Renal pelvis (tissue), 12 donors: ENCODE measurements around the gene CA10. TPM values are rescaled to one million over a fixed set of nuclear protein-coding genes. Genes with fewer than 3 reads are reported as not detected.

Experiments
- DNase-seq: peaks from one replicate; pipeline ENCODE4 v3.0.0-alpha.2; 2013
- long read RNA-seq, 16 experiments: transcript quantifications; one replicate each; lab custom pipeline, GENCODE V29; 2026
- polyA plus RNA-seq, 3 donors: library from polyadenylated mRNA; unstranded; fragments of 120-200 nt; gene quantifications; one replicate each; pipeline ENCODE4 v1.2.1, GENCODE V29; 2013; ENCODE audit not compliant: insufficient read length in 3 of 3

The CA10 gene
- polyA plus RNA-seq: 10 to 100 TPM in 2 of 3 donors, 1 to 10 TPM in 1; 8.6 to 12.4 (median 12.0) TPM
- long read RNA-seq, donor 1, partial matches to known transcripts: 0 of 2 reads
- long read RNA-seq, donor 1, other reads (novel, unspliced or antisense): 0 of 2 reads
- long read RNA-seq, donor 2, partial matches to known transcripts: 0 of 1 reads
- long read RNA-seq, donor 2, other reads (novel, unspliced or antisense): 0 of 1 reads
- long read RNA-seq, donor 3, partial matches to known transcripts: 0 of 4 reads
- long read RNA-seq, donor 3, other reads (novel, unspliced or antisense): 0 of 4 reads
- long read RNA-seq, donor 4, partial matches to known transcripts: 0 of 3 reads
- long read RNA-seq, donor 4, other reads (novel, unspliced or antisense): 0 of 3 reads
- long read RNA-seq, donor 5, partial matches to known transcripts: 0 of 2 reads
- long read RNA-seq, donor 5, other reads (novel, unspliced or antisense): 0 of 2 reads
- long read RNA-seq, donor 6, partial matches to known transcripts: 0 of 1 reads
- long read RNA-seq, donor 6, other reads (novel, unspliced or antisense): 0 of 1 reads
- long read RNA-seq, donor 7, partial matches to known transcripts: 0 of 1 reads
- long read RNA-seq, donor 7, other reads (novel, unspliced or antisense): 0 of 1 reads
- long read RNA-seq, donor 8: 0 reads
- long read RNA-seq, donor 9, partial matches to known transcripts: 0 of 2 reads
- long read RNA-seq, donor 9, other reads (novel, unspliced or antisense): 0 of 2 reads
- long read RNA-seq, donor 10: 0 reads
- long read RNA-seq, donor 11: 0 reads
- long read RNA-seq, donor 12, partial matches to known transcripts: 5 of 8 reads
- long read RNA-seq, donor 12, other reads (novel, unspliced or antisense): 0 of 8 reads
- long read RNA-seq, donor 13, partial matches to known transcripts: 0 of 1 reads
- long read RNA-seq, donor 13, other reads (novel, unspliced or antisense): 0 of 1 reads
- long read RNA-seq, donor 14: 0 reads
- long read RNA-seq, donor 15: 0 reads
- long read RNA-seq, donor 16, partial matches to known transcripts: 0 of 4 reads
- long read RNA-seq, donor 16, other reads (novel, unspliced or antisense): 0 of 4 reads

- DNase-seq: no peak
Measured at GRCh38 chr17:52158450-52159042, at the start of gene CA10. TSS of gene CA10 (minus strand) at chr17:52158714.

DNA sequence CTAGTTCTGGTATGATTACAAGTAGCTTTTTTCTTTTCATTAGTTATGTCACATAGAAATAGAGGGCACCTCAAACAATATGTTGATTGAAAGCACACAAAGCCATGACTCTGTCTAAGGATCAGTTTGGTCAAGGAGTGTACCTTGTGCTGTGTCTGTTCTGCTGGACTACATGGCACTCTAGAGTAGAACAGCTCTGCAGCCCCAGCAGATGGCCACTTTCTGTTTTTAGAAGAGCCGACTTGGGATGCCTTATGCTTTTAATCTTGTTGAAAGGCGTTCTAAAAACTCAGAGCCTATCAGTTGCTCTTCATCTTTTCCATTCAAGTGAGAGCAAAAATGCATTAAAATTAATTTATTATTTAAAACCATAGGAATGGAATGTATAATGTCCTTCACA, 49.3 kb upstream of the CA10 start:
- DNase-seq: no peak

GRCh38 chr17:52202520-52203080, 44.1 kb upstream of the CA10 start:
- DNase-seq: no peak

DNA sequence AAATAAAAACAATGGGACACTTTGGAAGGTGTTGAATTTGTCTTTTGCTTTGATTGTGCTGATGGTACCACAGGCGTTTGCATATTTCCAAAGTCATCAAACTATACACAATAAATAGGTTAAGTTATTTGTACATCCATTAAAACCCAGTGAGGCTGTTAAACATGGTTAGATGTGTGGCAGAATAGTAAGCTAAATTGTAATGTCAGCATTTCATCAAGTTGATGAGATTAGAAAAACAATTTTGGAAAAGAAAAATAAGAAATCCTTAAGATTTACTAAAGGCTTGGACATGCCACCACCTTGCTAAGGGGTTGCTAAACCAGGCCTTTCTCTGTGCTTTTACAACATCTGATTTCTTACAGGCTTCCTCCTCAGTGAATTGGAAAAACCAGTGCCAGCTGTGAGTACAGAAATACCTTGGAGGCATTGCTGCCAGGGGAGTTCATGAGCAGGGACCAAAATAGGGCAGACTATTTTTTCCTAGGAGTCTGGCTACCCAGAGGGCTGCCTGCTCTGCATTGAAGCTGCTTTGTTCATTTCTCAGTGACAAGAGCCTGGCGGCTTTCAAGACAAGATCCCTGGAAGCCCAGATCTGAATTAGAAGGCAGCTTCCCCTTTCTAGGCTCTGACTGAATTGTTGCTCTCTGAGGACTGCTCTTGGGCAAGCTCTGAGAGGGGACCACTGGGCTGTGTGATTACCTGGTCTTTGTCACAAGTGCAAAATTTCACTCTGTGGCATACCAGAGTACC, 43.4 kb upstream of the CA10 start:
- no peak for DNase-seq

- DNase-seq: no peak
Measured at GRCh38 chr17:52191491-52191890, 33.0 kb upstream of the CA10 start.

GRCh38 chr17:52181782-52182181, 23.3 kb upstream of the CA10 start:
- DNase-seq: peak; percentile 16

- DNase-seq: no peak
Measured at GRCh38 chr17:52178012-52178411, 19.5 kb upstream of the CA10 start.

DNA sequence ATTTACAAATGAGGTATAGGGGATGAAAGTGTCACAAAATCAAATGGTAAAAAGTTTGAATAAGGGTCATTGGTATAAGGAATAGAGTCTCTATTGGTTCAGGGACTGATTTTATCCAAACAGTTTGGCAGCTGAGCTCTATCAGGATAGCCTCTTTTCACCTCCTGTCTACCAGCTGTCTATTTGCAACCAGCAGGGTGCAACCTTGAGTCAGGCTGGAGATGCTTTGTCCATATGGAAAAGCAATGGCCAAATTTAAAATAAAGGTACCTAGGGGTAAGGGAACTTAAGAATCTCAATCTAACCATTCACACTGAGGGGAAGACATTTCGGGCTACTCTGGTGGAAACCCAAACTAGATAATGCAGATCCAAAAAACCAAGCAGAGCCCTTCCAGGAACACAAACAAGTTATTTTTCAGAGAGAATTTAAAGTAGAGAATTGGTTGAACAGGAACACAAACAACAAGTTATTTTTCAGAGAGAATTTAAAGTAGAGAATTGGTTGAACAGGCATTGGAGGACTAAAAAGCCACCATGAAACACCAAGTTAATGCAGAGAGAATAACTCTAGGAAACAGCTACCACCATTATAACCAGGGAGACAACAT, 12.6 kb upstream of the CA10 start:
- no peak for DNase-seq

- DNase-seq: no peak
Measured at GRCh38 chr17:52160136-52160567, 1.6 kb upstream of the CA10 start.

- DNase-seq: no peak
Measured at GRCh38 chr17:52159246-52160135, 977 bp upstream of the CA10 start.

GRCh38 chr17:52157603-52158449, 688 bp downstream of the CA10 start:
- DNase-seq: no peak

DNA sequence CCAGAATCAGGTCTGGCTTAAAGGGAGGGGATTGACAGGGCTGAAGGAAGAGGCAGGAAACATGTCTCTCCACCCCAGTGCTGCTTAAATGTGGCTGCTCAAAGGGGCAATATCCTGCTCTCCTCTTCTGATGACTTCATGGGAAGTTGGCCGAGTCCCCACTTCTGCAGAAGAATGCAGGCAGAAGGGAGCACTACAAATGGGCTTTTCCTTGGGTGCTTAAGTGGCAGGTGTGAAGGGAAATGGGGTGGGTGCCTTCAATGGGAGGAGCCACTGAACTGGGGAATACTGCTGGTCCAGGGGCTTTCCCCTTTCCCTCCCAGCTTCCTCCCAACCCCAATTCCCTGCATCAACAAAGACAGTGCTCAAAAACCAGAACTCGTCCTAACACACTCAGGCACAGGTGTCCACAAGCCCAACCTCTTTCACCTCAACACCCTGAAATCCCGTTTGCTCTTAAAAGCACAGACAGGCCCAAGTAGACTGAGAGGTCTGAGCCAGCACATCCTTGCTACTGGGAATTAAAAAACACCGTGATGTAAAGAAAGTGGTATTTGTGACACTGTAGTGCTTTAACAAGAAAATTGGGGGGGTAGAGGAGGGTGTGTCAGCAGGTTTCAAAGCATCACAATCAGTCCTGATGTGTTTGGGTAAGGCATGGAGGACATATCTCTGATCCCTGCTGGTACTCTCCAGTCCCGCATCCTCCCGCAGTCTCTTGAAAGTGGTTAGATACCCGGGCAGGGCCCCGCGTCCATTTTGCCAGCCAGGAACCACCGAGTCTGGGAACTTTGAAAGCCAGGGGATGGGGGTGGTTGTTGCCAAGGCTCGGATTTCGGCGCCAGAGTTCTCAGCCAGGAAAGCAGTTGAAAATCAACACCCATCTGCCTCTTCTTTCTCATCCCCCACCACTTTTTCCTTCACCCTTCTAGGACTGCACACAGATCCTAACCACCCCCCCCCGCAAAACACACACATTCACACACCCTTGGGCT, 1.6 kb downstream of the CA10 start:
- DNase-seq: no peak

- DNase-seq: no peak
Measured at GRCh38 chr17:52155301-52155700, 3.2 kb downstream of the CA10 start.

DNA sequence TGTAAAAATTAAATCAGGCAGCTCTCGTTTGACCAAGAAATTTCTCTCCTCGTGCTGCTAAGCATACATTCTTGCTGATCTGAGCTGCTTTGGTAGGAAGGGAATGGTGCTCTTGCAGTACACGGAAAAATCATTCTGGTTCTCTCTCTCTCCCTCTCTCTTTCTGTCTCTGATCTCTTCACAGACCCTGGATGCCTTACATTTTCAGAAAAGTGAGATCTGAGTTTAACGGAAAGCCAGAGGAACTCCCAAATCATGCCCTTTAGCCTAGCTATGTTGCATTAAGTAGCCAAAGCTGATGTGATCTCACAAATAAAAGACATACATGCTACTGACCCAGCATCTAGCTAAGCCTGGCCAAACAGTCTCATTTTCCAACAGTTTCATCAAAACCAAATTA, 4.0 kb downstream of the CA10 start:
- no peak for DNase-seq

GRCh38 chr17:52150935-52151334, 7.6 kb downstream of the CA10 start:
- DNase-seq: no peak

GRCh38 chr17:52149626-52150025, 8.9 kb downstream of the CA10 start:
- DNase-seq: no peak

GRCh38 chr17:52148969-52149351, 9.6 kb downstream of the CA10 start:
- no peak for DNase-seq
